Stomach smooth muscle (tissue), 2 donors: ENCODE results near the gene PELI3.
"Not testable (repeated sequence)": the region's sequence is repeated elsewhere in the genome, so short reads cannot be mapped to it uniquely, and the experiment has no call there.

Source experiments
- H3K27ac ChIP-seq: one replicate; pipeline ENCODE4 v1.7.0; 2013; ENCODE audit warnings: mild to moderate bottlenecking, low read length, inconsistent platforms
- H3K27me3 ChIP-seq, 2 donors: one replicate each; pipeline ENCODE4 v1.7.0; 2013; ENCODE audit warnings: low read length in 2 of 2; ENCODE audit not compliant: insufficient read depth in 2 of 2, control insufficient read depth in 1 of 2
- H3K36me3 ChIP-seq, 2 donors: one replicate each; pipeline ENCODE4 v1.7.0; 2013; ENCODE audit warnings: low read length in 2 of 2; ENCODE audit not compliant: control insufficient read depth in 2 of 2, insufficient read depth in 2 of 2
- H3K4me1 ChIP-seq: one replicate; pipeline ENCODE4 v1.7.0; 2013; ENCODE audit warnings: low read length; ENCODE audit not compliant: control insufficient read depth, insufficient read depth
- H3K4me3 ChIP-seq, 2 donors: one replicate each; pipeline ENCODE4 v1.7.0; 2013; ENCODE audit warnings: low read length in 2 of 2
- H3K9ac ChIP-seq, 2 donors: one replicate each; pipeline ENCODE4 v1.7.0; 2013; ENCODE audit warnings: low read length in 2 of 2, mild to moderate bottlenecking in 1 of 2
- H3K9me3 ChIP-seq, 2 donors: one replicate each; pipeline ENCODE4 v1.7.0; 2013; ENCODE audit warnings: low read length in 2 of 2; ENCODE audit not compliant: control insufficient read depth in 2 of 2
- donor health status: healthy.
- donor health status: Pancreatic carcinoma.

Gene PELI3

GRCh38 chr11:66429983-66430602 lies 36.6 kb upstream of the PELI3 start:
- no peak overlapping the region for H3K9ac ChIP-seq
- H3K4me3 ChIP-seq, result no peak overlapping the region
- H3K36me3 ChIP-seq, result peaks cover 18% of the 10 kb centered on the region in 2 donors
- no peaks in the 10 kb centered on the region for H3K27me3 ChIP-seq
- no peak overlapping the region for H3K27ac ChIP-seq
- no peaks in the 10 kb centered on the region for H3K9me3 ChIP-seq
- H3K4me1 ChIP-seq, result no peaks in the 10 kb centered on the region

- H3K36me3 ChIP-seq, result peaks cover 15 to 17% of the 10 kb centered on the region in 2 donors
- H3K27ac ChIP-seq, H3K4me1 ChIP-seq, H3K9ac ChIP-seq, H3K9me3 ChIP-seq, H3K27me3 ChIP-seq, H3K4me3 ChIP-seq: not testable (repeated sequence)
Observed at GRCh38 chr11:66431287-66431686, 35.4 kb upstream of the PELI3 start.

- not testable (repeated sequence) for H3K4me3 ChIP-seq, H3K4me1 ChIP-seq, H3K27ac ChIP-seq, H3K27me3 ChIP-seq, H3K9me3 ChIP-seq, H3K9ac ChIP-seq
- H3K36me3 ChIP-seq, result peaks cover 15 to 17% of the 10 kb centered on the region in 2 donors
Observed at GRCh38 chr11:66431871-66432329, 34.8 kb upstream of the PELI3 start.

GRCh38 chr11:66432597-66432996 lies 34.1 kb upstream of the PELI3 start:
- Histone ChIP-seq H3K36me3 (peaks cover 14 to 15% of the 10 kb centered on the region in 2 donors), H3K27ac (no peak overlapping the region), H3K27me3 (no peaks in the 10 kb centered on the region), H3K9me3 (no peaks in the 10 kb centered on the region), H3K4me1 (peaks cover 2% of the 10 kb centered on the region), H3K4me3 (no peak overlapping the region), H3K9ac (no peak overlapping the region)

GRCh38 chr11:66437979-66438503 lies 28.7 kb upstream of the PELI3 start:
- peak overlapping the region; percentile 91 to 95 for H3K9ac ChIP-seq
- no peaks in the 10 kb centered on the region for H3K27me3 ChIP-seq
- peak overlapping the region; percentile 92 to 95 for H3K4me3 ChIP-seq
- H3K36me3 ChIP-seq, result peaks cover 14 to 15% of the 10 kb centered on the region in 2 donors
- H3K9me3 ChIP-seq, result no peaks in the 10 kb centered on the region
- peaks cover 10% of the 10 kb centered on the region for H3K4me1 ChIP-seq
- peak overlapping the region; percentile 94 for H3K27ac ChIP-seq

GRCh38 chr11:66438504-66439466 lies 27.9 kb upstream of the PELI3 start, which contains the start of gene MRPL11:
Gene MRPL11, minus strand, starts transcription at chr11:66438848. Its CDS starts 94 bp downstream, at chr11:66438754.
- peak within 1 kb of the TSS; percentile 94 for H3K27ac ChIP-seq
- no peaks in the 10 kb centered on the region for H3K27me3 ChIP-seq
- peaks cover 10% of the 10 kb centered on the region for H3K4me1 ChIP-seq
- H3K9me3 ChIP-seq, result no peaks in the 10 kb centered on the region
- H3K4me3 ChIP-seq, result peak within 1 kb of the TSS; percentile 92 to 95
- peaks cover 14 to 15% of the 10 kb centered on the region in 2 donors for H3K36me3 ChIP-seq
- H3K9ac ChIP-seq, result peak within 1 kb of the TSS; percentile 91 to 95

GRCh38 chr11:66440101-66440939 lies 26.4 kb upstream of the PELI3 start:
- peaks cover 8 to 10% of the 10 kb centered on the region in 2 donors for H3K36me3 ChIP-seq
- not testable (repeated sequence) for H3K9me3 ChIP-seq, H3K4me1 ChIP-seq, H3K27me3 ChIP-seq, H3K9ac ChIP-seq, H3K27ac ChIP-seq, H3K4me3 ChIP-seq

GRCh38 chr11:66440940-66441282 lies 25.8 kb upstream of the PELI3 start:
- H3K4me1 ChIP-seq, H3K9ac ChIP-seq, H3K27ac ChIP-seq, H3K9me3 ChIP-seq, H3K4me3 ChIP-seq, H3K27me3 ChIP-seq, H3K36me3 ChIP-seq: not testable (repeated sequence)

- no peak overlapping the region for H3K27ac ChIP-seq
- no peaks in the 10 kb centered on the region for H3K27me3 ChIP-seq
- no peaks in the 10 kb centered on the region for H3K9me3 ChIP-seq
- H3K9ac ChIP-seq, result no peak overlapping the region
- no peaks in the 10 kb centered on the region for H3K4me1 ChIP-seq
- no peaks in the 10 kb centered on the region for H3K36me3 ChIP-seq
- H3K4me3 ChIP-seq, result no peak overlapping the region
Observed at GRCh38 chr11:66443602-66444001, 23.1 kb upstream of the PELI3 start.

- Histone ChIP-seq H3K36me3 (no peaks in the 10 kb centered on the region), H3K27me3 (no peaks in the 10 kb centered on the region), H3K9ac (no peak overlapping the region), H3K4me1 (no peaks in the 10 kb centered on the region), H3K9me3 (no peaks in the 10 kb centered on the region), H3K27ac (no peak overlapping the region), H3K4me3 (no peak overlapping the region)
Observed at GRCh38 chr11:66447012-66447411, 19.7 kb upstream of the PELI3 start.
